Uterus (tissue), 4 donors: ENCODE results near the gene RNF115. TPM values are rescaled to one million over a fixed set of nuclear protein-coding genes. Genes with fewer than 3 reads are reported as not detected.

Experiments used
- DNase-seq, 2 donors: peaks; one replicate each; pipeline ENCODE4 v3.0.0-alpha.2; 2019 to 2020
- H3K27ac ChIP-seq, 2 donors: fragments of 200-600 bp; sonication (generic); 1 replicate in 1 of 2; 2 replicates in 1 of 2; pipeline ENCODE4 v1.5.1; 2016 to 2018
- H3K27me3 ChIP-seq, 2 donors: fragments of 200-600 bp; sonication (generic); one replicate each; pipeline ENCODE4 v1.5.1; 2018 to 2019; ENCODE audit warnings: control low read depth in 1 of 2
- H3K36me3 ChIP-seq, 2 donors: fragments of 200-600 bp; sonication (generic); one replicate each; pipeline ENCODE4 v1.5.1; 2019; ENCODE audit warnings: control low read depth in 1 of 2
- H3K4me1 ChIP-seq, 2 donors: fragments of 200-600 bp; sonication (generic); one replicate each; pipeline ENCODE4 v1.5.1; 2018 to 2019; ENCODE audit warnings: control low read depth in 1 of 2
- H3K4me3 ChIP-seq, 2 donors: fragments of 200-600 bp; sonication (generic); 1 replicate in 1 of 2; 2 replicates in 1 of 2; pipeline ENCODE4 v1.5.1; 2018 to 2019; ENCODE audit warnings: mild to moderate bottlenecking in 1 of 2
- H3K9me3 ChIP-seq, 2 donors: fragments of 200-600 bp; sonication (generic); one replicate each; pipeline ENCODE4 v1.5.1; 2019; ENCODE audit warnings: control low read depth in 1 of 2
- POLR2A ChIP-seq, 2 donors: fragments of 450-650 bp; IDR thresholded peaks; one replicate each; pipeline ENCODE4 v1.6.1; 2016; ENCODE audit warnings: antibody characterized with exemption in 2 of 2, mild to moderate bottlenecking in 1 of 2, moderate library complexity in 1 of 2
- intact Hi-C: fragments of 100-400 bp; cut with DNase I; formaldehyde crosslinking; loops from one replicate; pipeline ENCODE4 v1.15.1; 2023; ENCODE audit warnings: low total_unique reads
- total RNA-seq, 4 donors: library from RNA; depleted of rRNA in 3 of 4; stranded (reverse); fragments of >200 nt in 3 of 4; gene quantifications; one replicate each; pipeline versions ENCODE4 v1.1.0 to v1.2.4, GENCODE V29; 2014 to 2023
- TF ChIP-seq, protein P1 (sequence below), 4 experiments: fragments of 200-600 bp in 2 of 4; fragments of 450-650 bp in 2 of 4; sonication (generic) in 2 of 4; IDR thresholded peaks; one replicate each; pipeline ENCODE4 v1.5.1; 2016 to 2019; ENCODE audit warnings: antibody characterized with exemption in 4 of 4, mild to moderate bottlenecking in 2 of 4, moderate library complexity in 1 of 4
- donor health status: DM: yes; HTN: yes; CAD: no.

RNF115 gene
- 10 to 100 TPM; 18.8 to 33.4 (median 27.8) TPM for total RNA-seq

DNA sequence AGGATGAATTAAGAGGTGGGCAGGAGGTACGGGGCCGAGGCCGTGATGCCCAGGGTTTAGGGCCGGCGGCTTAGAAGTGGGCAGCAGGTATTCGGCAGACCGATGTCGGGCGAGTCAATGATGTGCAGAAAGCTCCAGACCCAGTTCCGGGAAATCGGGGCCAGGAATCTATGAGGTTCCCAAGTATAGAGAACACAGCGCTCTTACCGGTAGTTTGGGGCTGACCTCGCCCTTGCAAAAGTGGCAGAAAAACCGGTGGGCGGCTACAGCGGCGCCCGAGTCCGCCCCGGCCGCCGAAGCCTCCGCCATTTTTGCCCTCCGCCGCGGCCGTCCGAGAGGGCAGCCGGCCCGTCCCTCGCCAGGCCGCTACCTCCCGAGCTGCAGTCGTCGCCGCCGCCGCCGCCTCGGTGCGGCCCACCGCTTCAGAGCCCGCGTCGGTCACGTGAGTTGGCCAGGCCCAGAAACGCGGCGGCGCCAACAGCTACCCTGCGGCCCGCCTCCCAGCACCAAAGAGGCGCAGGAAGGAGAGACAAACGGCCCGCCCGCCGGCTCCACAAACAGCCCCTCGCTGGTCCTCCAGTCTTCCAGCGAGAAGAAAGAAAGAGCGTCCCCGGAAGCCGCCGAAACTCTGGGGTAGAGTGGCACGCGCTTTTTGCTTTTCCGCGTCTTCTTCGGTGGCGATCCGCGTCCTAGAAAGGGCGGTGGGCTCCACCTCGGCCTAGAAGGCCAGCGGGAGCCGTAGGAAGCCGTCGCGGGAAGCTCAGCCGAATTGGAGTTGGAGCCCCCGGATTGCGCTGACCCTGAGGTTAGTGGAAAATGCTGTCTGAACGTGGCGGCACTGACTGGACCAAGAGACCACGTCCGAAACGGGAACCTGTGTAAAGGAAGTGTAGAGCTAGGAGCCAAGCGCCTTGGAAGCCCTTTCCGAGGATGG lies at the start of gene RNF115, which contains the start of gene POLR3C:
Gene RNF115 (minus strand): TSS at position 531 of the 934 bp plus-strand sequence. CDS start 222 bp downstream, at position 309.
Gene POLR3C (plus strand): TSS at position 636 of the 934 bp plus-strand sequence. CDS start 1,577 bp downstream, outside the sequence.
- peak within 1 kb of the TSS; percentile 74 to 82 for H3K4me3 ChIP-seq
- H3K9me3 ChIP-seq = no peaks in the 10 kb centered on the region
- intact Hi-C loops = no loop called here
- H3K36me3 ChIP-seq = no peaks in the 10 kb centered on the region
- H3K27ac ChIP-seq = peak within 1 kb of the TSS; percentile 86 to 96
- H3K4me1 ChIP-seq = no peaks in the 10 kb centered on the region
- peak; percentile 88 to 90 for DNase-seq
- no peaks in the 10 kb centered on the region for H3K27me3 ChIP-seq
- TF ChIP-seq, protein P1, sequence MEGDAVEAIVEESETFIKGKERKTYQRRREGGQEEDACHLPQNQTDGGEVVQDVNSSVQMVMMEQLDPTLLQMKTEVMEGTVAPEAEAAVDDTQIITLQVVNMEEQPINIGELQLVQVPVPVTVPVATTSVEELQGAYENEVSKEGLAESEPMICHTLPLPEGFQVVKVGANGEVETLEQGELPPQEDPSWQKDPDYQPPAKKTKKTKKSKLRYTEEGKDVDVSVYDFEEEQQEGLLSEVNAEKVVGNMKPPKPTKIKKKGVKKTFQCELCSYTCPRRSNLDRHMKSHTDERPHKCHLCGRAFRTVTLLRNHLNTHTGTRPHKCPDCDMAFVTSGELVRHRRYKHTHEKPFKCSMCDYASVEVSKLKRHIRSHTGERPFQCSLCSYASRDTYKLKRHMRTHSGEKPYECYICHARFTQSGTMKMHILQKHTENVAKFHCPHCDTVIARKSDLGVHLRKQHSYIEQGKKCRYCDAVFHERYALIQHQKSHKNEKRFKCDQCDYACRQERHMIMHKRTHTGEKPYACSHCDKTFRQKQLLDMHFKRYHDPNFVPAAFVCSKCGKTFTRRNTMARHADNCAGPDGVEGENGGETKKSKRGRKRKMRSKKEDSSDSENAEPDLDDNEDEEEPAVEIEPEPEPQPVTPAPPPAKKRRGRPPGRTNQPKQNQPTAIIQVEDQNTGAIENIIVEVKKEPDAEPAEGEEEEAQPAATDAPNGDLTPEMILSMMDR (IDR thresholded peaks at IDR 0.05) = peak in 1 of 4 experiments; percentile 20
- peak; percentile 83 to 88 for TF ChIP-seq POLR2A (IDR thresholded peaks at IDR 0.05)

DNA sequence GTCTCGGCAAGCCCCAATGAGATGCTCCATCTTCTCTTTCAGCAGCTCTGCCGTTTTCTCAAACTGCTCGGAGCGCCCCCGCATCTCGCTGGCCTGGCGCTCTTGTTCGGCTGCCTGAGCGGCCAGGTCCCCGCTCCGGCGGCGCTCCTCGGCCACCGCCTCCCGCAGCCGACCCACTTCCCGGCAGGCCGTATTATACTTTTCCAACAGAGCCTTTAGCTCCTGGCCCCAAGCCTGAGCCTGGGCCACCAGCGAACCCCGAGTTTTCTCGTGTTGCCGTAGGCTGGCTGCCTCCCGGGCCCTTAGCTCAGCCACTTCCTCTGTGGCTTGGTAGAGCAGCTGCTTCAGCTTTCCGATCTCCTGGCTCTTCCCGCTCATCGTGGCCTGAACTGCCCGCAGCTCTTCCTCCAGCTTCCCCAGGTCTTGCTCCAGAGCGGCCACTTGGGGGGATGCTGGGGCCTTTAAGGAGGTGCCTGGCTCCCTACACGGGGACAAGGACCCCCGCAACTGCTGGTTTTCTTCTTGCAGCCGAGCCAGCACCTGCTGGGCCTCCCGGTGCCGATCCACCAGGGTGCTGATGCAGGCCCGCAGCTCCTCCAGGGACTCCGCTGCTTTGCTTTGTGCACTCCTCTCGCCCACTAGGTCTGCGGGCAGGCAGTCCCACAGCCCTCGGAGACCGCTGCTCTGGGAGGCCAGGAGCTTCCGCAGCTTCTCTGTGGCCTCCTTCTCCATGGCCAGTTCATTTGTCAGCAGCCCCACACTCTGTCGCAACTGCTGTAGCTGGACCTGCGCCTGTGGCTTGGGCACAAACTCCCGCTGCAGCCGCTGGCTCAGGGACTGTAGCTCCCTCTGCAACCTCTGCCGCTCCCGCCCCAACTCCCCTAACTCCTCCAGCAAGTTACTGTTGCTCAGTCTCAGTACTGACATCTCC lies 48.4 kb upstream of the RNF115 start:
- intact Hi-C loops = no loop called here
- no peaks in the 10 kb centered on the region for H3K36me3 ChIP-seq
- H3K9me3 ChIP-seq = no peaks in the 10 kb centered on the region
- H3K4me3 ChIP-seq = peak overlapping the region; percentile 50 to 56
- H3K27ac ChIP-seq = peak overlapping the region; percentile 94
- TF ChIP-seq POLR2A (IDR thresholded peaks at IDR 0.05) = peak in 1 of 2 donors; percentile 41
- TF ChIP-seq, protein P1 (IDR thresholded peaks at IDR 0.05) = no peak
- H3K4me1 ChIP-seq = no peaks in the 10 kb centered on the region
- peak; percentile 77 to 82 for DNase-seq
- H3K27me3 ChIP-seq = no peaks in the 10 kb centered on the region

DNA sequence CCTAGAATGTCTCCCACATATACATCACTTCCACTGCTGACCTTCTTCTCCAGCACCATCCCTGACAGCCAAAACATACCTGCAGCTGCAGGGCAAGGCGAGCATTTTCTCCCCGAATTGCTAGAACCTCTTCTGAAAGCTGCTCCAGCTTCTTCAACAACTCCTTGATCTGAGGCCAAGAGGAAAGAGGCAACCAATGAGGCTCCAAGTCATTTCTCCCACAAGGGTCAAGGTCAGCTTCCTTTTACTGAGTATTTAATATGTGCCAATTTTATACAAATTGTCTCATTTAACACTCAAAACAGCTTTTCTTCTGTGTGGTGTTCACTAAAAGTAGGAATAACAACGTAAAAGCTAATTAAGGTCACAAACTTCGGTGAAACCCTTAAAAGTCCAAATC lies 44.3 kb upstream of the RNF115 start:
- H3K4me3 ChIP-seq = no peak overlapping the region
- no peak overlapping the region for H3K27ac ChIP-seq
- intact Hi-C loops = no loop called here
- TF ChIP-seq, protein P1 (IDR thresholded peaks at IDR 0.05) = no peak
- no peak for TF ChIP-seq POLR2A (IDR thresholded peaks at IDR 0.05)
- no peaks in the 10 kb centered on the region for H3K36me3 ChIP-seq
- no peaks in the 10 kb centered on the region for H3K27me3 ChIP-seq
- no peaks in the 10 kb centered on the region for H3K4me1 ChIP-seq
- H3K9me3 ChIP-seq = no peaks in the 10 kb centered on the region
- no peak for DNase-seq

DNA sequence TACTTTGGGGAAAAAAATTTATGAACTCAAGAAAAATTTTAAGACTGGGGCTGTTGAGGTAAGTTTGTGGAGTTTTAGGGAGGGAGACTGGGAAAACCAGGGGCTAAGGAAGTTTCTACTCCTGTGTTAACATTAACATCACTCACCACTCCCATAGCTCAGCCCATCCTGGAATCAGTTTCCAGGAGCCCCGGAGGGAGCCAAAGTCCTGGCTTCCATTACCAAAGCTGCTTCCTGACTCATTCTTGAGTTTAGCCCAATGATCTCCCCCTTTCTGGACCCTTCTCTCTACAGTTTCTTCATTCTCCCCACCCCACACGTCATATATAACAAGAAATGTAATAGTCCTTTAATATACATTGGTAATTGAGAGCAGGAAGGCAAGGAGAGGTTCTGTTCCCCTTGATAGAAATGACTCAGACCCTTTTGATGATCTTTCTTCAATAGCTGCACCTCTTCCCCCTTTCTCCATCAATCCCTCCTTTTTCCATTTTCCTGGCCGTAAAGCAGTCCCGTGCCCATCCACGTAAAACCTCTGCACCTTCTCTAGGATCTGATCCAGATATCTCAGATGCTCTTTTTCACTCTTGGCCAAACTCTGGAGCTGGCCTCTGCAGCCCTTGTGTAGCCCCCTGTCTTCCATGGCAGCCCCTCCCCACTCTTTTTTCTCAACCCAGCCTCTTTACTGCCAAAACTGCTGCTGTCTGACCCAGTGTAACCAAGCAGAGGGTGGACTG lies 39.6 kb upstream of the RNF115 start:
- no peak for DNase-seq
- no peak overlapping the region for H3K4me3 ChIP-seq
- no peak overlapping the region for H3K27ac ChIP-seq
- H3K36me3 ChIP-seq = no peaks in the 10 kb centered on the region
- intact Hi-C loops = no loop called here
- no peaks in the 10 kb centered on the region for H3K27me3 ChIP-seq
- no peaks in the 10 kb centered on the region for H3K9me3 ChIP-seq
- H3K4me1 ChIP-seq = peaks cover 0 to 6% of the 10 kb centered on the region in 2 donors
- no peak for TF ChIP-seq POLR2A (IDR thresholded peaks at IDR 0.05)
- TF ChIP-seq, protein P1 (IDR thresholded peaks at IDR 0.05) = no peak
